Left lobe of liver (tissue), 2 donors: Measurements from ENCODE around the gene MRPS18C. TPM values are rescaled to one million over a fixed set of nuclear protein-coding genes. Genes with fewer than 3 reads are reported as not detected.
"Not testable (repeated sequence)": the region's sequence is repeated elsewhere in the genome, so short reads cannot be mapped to it uniquely, and the experiment has no call there.

ENCODE experiments used
- ATAC-seq: fragments of 200-7000 bp; cut with Tn5 transposase; one replicate; pipeline ENCODE4 v1.9.1; 2020; ENCODE audit warnings: mild to moderate bottlenecking, moderate library complexity
- DNase-seq: peaks from one replicate; pipeline ENCODE4 v3.0.0-alpha.2; 2020; ENCODE audit warnings: low spot score
- total RNA-seq: library from RNA; stranded (reverse); gene quantifications from one replicate; pipeline ENCODE4 v1.2.1, GENCODE V29; 2021
- donor health status: DM: no; HTN: no; CAD: no; lungs with moderate emphysema.
- donor health status: DM: no; HTN: yes; CAD: no.

The MRPS18C gene
- total RNA-seq, 1 donor from 2014 or later, result 26.8 TPM

DNA sequence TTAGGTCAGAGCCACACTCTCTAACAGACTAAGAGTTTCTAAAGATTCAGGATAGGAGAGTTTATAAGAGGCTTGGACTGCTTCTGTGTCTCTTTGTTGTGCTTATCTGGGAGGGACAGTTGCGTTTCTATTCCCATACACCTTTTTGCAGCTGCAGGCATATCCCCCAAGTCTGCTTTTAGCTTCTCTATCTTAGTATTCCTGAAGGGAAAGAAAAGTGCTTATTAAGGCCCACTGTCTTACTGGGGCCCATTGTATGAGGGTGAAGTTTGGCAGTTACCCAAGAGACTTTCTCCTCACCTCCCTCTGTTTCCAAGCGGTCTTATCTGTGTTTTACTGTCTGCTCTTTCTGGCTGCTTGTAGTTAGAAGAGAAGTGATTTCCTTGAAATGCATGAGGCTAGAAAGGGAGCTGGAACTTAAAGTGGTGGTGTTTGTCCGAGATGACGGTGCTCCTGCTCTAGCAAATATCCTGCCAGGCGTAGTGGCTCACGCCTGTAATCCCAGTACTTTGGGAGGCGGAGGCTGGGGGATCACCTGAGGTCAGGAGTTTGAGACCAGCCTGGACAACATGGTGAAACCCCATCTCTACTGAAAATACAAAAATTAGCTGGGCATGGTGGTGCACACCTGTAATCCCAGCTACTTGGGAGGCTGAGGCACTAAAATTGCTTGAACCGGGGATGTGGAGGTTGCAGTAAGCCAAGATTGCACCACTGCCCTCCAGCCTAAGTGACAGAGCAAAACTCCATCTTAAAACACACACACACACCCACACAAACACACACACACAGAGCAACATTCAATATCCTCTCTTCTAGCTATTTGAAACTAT is 40.4 kb downstream of the MRPS18C start:
- not testable (repeated sequence) for ATAC-seq, DNase-seq

DNA sequence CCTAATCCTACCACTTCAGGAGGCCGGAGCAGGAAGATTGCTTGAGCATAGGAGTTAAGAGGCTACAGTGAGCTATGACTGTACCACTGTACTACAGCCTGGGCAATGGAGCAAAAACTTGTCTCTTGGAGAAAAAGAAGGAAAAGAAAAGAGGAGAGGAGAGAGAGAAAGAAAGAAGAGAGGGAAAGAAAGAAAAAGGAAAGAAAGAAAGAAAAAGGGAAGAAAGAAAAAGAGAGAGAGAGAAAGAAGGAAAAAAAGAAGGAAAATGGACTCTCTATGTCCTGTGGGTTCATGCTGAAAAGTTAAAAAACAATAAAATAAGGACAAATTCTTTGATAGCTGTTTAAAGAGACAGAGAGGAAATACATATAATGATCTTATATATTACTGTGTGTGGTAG is 42.3 kb downstream of the MRPS18C start:
- ATAC-seq, result no peak
- no peak for DNase-seq

DNA sequence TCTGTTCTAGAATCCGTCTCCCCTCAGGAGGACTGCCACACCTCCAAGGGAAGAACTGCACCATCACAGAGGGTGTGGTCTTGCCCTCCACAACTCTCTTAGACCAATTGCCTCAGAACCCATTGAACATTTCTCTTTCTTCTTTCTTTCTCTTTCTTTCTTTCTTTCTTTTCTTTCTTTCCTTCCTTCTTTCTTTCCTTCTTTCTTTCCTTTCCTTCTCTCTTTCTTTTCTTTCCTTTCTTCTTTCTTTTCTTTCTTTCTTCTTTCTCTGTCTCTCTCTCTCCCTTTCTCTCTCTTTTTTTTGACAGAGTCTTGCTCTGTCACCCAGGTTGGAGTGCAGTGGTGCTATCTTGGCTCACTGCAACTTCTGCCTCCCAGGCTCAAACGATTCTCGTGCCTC is 45.8 kb downstream of the MRPS18C start:
- ATAC-seq, DNase-seq: not testable (repeated sequence)

DNA sequence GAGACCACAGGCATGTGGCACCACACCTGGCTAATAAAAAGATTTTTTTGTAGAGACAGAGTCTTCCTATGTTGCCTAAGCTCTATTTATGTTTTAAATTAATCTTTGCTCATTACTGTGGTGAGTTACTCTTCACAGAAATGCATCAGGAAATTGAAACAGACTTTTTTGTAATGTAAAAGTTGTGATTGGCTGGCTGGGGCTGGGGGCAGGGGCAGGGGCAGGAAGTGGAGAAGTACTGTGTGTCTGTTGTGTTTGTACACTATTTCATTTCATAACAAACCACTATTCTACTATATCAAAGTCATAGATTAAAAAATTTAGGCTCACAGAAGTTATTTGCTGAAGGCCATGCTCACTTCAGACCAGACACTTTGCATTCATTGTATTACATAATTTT is 48.1 kb downstream of the MRPS18C start:
- DNase-seq (no peak), ATAC-seq (no peak)

DNA sequence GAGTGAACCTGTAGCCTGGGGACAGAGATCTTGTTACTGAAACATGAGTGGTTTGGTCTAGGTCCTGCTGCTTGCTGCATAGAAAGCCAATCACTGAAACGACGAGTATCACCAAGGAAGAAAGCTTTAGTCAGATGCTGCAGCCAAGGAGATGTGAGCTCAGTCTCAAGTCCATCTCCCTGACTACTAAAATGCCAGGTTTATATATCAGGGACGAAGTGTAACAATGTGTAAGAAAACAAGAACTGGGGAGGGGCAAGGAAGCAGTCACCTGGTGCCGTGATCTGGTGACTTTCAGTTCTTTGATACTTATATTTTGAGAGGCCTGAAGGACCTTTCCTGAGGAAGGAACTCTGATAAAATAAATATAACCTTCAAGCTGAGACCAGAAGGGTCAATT is 48.6 kb downstream of the MRPS18C start:
- ATAC-seq (no peak), DNase-seq (no peak)

DNA sequence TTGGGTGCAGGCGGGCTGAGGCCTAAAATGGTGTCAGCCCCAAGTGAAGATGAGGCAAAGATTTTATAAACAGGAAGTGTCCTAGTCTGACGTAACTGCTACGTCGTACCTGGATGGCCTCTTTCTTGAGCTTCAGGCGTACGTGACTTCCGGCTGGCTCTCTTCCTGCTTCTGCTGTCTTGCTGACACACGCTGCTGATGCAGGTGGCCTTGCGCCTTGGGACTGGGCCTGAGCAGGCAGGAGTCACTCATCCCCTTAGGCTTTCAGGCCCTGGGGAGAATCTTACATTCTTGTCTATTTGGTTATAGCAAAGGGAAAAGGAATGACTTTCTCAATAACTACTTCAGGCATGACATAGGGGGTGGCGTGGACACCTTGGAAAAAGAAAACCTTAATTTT is 49.1 kb downstream of the MRPS18C start:
- ATAC-seq, result no peak

DNA sequence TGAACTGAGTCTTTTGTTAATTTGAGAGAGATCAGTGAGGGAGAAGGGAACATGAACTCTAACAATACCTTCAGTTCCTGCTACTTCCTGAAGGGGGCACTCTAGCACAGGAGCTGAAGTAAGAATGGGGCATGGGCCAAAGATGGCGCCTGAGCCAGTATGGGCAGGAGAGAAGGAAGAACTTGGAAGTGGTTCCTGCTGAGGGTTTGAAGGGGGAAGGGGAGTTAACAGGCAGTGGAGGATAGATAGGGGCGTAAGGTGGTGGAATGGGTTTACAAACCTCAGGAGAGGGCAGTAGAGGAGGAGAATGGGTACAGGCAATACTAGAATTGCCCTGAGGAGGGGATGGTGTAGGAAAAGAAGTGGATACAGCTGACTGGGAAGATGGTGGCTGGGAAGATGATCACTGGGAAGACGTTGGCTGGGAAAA is 53.3 kb downstream of the MRPS18C start:
- ATAC-seq (peak; percentile 87), DNase-seq (peak; percentile 65)

More for the DNA sequence above, 49.1 kb downstream of the MRPS18C start:
- DNase-seq, result no peak

DNA sequence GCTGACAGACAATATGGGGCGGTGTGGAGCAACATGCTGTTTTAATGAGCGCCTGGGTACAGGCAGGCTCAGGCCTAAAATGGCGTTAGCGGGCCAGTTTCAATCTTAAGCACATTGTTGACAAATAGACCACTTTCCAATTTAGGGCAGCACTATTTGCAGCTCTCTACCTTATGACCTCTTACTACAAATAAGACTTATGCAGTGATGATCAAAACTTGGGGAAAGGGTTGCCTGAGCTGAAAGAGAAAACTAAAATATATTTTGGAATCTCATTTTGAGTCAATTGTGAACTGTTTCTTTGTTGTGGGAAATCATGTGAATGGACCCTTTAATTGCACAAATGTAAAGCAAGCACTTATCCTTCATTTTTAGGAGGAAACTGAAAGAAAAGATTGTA is 54.6 kb downstream of the MRPS18C start:
- DNase-seq, result no peak
- no peak for ATAC-seq

Other genes with a start within 250 kb of the MRPS18C start
- gene COQ2, start 171.3 kb upstream of the MRPS18C start, total RNA-seq, result 10.3 TPM
- gene HPSE, start 121.2 kb upstream of the MRPS18C start, total RNA-seq, result 0.75 TPM
- 6.7 TPM for gene HELQ, start 235 bp upstream of the MRPS18C start, total RNA-seq
- 1.8 TPM for gene ABRAXAS1, start 29.0 kb downstream of the MRPS18C start, total RNA-seq
- 9.0 TPM for gene GPAT3, start 80.0 kb downstream of the MRPS18C start, total RNA-seq